ENCODE measurements around the gene CRACR2A. TPM values are rescaled to one million over a fixed set of nuclear protein-coding genes. Genes with fewer than 3 reads are reported as not detected.

Gene CRACR2A
- total RNA-seq, 1 experiment from 2014 or later: 0.27 TPM

DNA sequence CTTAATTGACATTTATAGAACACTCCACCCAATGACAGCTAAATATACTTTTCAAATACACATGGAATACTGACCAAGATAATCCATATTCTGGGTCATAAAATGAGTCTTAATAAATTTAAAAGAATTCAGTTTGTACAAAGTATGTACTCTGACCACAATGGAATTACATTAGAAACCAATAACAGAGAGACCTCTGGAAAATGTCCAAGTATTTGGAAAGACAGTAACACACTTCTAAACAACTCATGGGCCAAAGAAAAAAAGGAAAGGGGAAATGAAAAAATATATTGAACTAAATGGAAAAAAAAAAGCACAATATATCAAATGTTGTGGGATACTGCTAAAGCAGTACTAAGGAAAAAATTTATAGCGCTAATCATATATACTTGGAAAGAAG, 52.0 kb downstream of the CRACR2A start:
- in situ Hi-C loops (cut with HindIII; ENCODE audit: low pct_unique_long_range_greater_than_20kb, low sequenced_read_pairs): no loop called here

DNA sequence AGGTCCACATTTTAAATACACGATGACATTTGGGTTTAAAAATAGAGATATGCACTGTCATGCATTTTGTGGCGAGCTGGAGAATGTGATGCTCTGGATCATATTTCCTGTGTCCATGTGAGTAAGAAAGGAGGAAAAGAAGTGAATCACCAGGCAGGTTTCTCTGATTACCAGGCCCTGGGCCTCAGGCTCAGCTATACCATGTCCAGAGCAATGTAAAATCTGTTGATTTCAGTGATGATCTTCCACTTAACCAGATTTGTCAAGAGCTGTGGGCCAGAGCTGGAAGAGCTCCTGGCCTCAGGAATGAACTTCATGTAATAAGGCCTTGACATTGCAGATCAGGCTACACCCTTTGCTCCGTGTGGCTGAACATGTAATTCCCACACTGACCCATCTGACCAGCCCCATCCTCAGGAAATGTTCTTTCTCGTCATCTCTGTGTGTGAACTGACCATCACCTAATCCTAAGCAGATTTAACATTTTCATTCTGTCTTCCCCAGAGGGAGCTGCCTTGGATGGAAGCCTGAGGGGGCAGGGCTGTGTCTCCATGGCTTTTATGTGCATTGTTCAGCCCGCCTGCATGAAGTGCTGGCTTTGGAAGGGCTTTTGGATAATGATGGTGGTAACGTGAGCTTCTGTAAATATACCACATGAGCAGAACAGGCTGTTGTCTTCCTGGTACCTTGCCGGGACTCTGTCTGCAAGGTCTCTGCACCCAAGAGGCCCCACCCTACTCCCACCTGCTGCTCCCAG, 54.5 kb downstream of the CRACR2A start:
- peak; percentile 25 for DNase-seq (ENCODE audit: low read depth)
- in situ Hi-C loops (cut with HindIII; ENCODE audit: low pct_unique_long_range_greater_than_20kb, low sequenced_read_pairs): no loop called here

More for the DNA sequence above, 52.0 kb downstream of the CRACR2A start:
- no peak for DNase-seq (ENCODE audit: low read depth)

DNA sequence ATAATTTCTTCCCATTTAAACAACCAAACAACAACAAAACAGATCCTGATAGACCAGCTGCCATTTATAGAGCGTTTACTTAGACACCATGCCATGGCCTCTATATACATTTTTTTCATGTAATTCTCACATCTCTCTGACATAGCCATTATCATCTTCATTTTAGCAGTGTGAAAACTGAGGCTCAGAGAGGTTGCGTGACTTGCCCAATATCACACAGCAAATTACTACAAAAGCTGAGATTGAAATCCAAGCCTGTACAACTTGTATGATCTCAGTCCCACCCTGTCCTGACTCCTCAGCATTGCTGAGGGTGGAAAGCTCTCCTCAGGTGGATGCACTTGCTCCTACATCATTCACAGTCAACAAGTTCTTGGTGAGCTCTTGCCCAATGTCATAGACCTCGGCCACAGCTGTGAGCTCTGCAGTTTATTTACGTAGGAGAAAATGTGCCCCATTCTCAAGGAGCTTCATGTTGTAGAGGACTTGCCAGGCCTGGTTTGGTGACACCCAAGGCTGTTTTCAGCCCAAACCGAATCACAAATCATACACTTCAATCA, 55.5 kb downstream of the CRACR2A start:
- in situ Hi-C loops (cut with HindIII; ENCODE audit: low pct_unique_long_range_greater_than_20kb, low sequenced_read_pairs): no loop called here
- no peak for DNase-seq (ENCODE audit: low read depth)

- DNase-seq (ENCODE audit: low read depth): no peak
- in situ Hi-C loops (cut with HindIII; ENCODE audit: low pct_unique_long_range_greater_than_20kb, low sequenced_read_pairs): no loop called here
These were observed 58.2 kb downstream of the CRACR2A start for GRCh38 chr12:3694673-3695072.

DNA sequence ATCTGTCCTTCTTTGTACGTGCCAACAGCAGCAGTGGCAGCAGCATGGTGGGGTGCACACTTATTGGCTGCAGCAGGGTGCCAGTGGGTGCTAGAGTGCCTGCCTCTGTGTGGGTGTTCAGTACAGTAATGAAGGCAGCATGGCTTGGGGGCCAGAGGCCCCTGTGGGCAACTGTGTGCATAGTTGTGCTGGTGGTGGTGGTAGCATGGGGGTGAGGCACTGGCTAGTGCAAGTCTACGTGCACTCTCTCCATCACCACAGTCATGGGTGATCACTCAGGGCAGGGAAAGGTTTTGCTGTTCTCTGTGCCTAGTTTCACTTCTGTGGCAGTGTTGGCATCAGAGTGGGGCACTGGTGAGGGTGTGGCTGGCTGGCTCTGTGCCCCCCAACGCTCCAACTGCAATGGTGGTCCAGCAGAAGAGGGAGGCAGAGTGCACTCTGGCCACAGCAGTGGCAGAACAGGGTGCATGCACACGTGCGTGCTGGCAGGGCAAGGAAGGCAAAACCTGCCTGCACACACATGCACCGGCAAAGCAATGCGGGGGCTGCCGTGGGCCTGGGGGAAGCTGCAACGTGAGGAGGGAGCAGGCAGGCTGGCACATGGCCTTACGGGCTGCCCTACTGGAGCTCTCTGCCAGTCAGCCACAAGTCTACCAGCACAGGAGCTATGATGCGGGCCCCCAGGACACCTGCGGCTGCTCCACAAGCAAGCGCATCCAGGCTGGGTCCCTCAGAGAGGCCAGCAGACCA, 60.1 kb downstream of the CRACR2A start:
- DNase-seq (ENCODE audit: low read depth): no peak
- in situ Hi-C loops (cut with HindIII; ENCODE audit: low pct_unique_long_range_greater_than_20kb, low sequenced_read_pairs): no loop called here

DNA sequence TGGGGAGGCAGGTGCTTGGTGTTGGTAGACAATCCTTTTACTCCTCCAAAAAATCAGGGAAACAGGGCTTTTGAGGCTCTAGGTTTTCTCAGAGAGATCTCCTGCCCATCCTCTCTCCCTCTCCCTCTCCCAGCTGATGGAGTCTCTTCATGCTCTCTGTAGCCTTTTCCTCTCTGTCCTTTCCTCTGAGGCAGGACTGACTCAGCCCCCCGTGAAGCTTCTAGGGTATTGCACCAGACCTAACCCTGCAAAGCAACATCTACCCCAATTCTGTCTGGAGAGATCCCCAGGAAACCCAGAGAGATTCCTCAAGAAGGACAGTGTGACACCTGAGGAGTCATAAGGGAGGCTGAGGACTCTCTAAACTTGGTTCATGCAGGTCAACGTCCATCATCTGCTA, 66.4 kb downstream of the CRACR2A start:
- DNase-seq (ENCODE audit: low read depth): no peak
- in situ Hi-C loops (cut with HindIII; ENCODE audit: low pct_unique_long_range_greater_than_20kb, low sequenced_read_pairs): no loop called here

- no peak for DNase-seq (ENCODE audit: low read depth)
- in situ Hi-C loops (cut with HindIII; ENCODE audit: low pct_unique_long_range_greater_than_20kb, low sequenced_read_pairs): no loop called here
These were observed 67.1 kb downstream of the CRACR2A start for GRCh38 chr12:3685830-3686229.

DNA sequence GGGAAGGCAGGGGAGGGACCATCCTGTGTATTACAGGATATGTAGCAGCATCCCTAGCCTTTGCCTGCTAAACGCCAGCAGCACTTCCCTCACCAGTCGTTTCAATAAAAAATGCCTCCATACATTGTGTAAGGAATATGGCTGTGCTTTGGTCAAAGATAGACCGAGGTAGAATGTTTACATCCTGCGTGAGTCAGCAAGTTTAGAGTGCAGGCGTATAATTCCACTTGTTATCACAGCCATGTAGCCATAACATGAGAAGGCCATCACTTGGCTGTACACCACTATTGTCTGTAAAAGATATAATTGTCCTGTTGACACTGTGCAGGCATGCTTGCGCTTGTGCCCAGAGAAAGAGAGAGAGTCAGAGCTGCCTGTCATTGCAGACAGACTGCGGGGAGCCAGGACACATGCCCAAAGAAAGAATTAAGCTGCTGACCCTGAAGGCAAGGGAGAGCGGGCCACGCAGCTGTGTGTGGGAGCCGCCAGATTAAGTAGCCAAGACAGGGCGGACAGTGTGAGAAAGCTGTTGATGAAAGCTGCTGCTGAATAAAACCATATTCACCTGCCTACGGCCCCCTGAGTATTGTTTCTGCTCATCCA, 68.4 kb downstream of the CRACR2A start:
- in situ Hi-C loops (cut with HindIII; ENCODE audit: low pct_unique_long_range_greater_than_20kb, low sequenced_read_pairs): no loop called here
- DNase-seq (ENCODE audit: low read depth): no peak

- DNase-seq (ENCODE audit: low read depth): no peak
- in situ Hi-C loops (cut with HindIII; ENCODE audit: low pct_unique_long_range_greater_than_20kb, low sequenced_read_pairs): no loop called here
These were observed 69.2 kb downstream of the CRACR2A start for GRCh38 chr12:3683670-3684069.

DNA sequence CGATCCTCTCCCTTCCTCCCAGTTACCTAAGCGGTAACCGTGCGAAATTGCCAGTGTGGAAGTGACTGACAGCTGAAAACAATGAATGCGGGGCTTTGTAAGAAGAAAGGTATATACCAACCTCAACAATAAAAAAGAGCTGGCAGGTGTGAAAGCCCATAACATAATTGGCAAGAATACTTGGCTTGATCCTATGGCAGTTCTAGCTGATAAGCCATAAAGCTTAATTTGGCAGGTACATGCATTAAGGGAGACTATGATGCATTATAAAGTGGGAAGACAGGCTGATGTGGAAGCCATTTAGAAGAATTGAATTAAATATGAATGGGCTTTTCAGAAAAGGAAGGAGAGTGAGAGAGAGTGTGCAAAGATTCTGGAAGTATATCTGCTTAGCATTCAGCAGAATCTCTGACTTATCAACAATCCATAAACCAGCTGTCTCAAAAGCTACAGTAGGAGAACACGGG, 71.3 kb downstream of the CRACR2A start:
- no peak for DNase-seq (ENCODE audit: low read depth)
- in situ Hi-C loops (cut with HindIII; ENCODE audit: low pct_unique_long_range_greater_than_20kb, low sequenced_read_pairs): no loop called here

GRCh38 chr12:3680919-3681594, 71.9 kb downstream of the CRACR2A start:
- no peak for DNase-seq (ENCODE audit: low read depth)
- in situ Hi-C loops (cut with HindIII; ENCODE audit: low pct_unique_long_range_greater_than_20kb, low sequenced_read_pairs): no loop called here

GRCh38 chr12:3679831-3680230, 73.1 kb downstream of the CRACR2A start:
- in situ Hi-C loops (cut with HindIII; ENCODE audit: low pct_unique_long_range_greater_than_20kb, low sequenced_read_pairs): no loop called here
- no peak for DNase-seq (ENCODE audit: low read depth)

- no peak for DNase-seq (ENCODE audit: low read depth)
- in situ Hi-C loops (cut with HindIII; ENCODE audit: low pct_unique_long_range_greater_than_20kb, low sequenced_read_pairs): no loop called here
These were observed 75.3 kb downstream of the CRACR2A start for GRCh38 chr12:3677609-3678008.

DNA sequence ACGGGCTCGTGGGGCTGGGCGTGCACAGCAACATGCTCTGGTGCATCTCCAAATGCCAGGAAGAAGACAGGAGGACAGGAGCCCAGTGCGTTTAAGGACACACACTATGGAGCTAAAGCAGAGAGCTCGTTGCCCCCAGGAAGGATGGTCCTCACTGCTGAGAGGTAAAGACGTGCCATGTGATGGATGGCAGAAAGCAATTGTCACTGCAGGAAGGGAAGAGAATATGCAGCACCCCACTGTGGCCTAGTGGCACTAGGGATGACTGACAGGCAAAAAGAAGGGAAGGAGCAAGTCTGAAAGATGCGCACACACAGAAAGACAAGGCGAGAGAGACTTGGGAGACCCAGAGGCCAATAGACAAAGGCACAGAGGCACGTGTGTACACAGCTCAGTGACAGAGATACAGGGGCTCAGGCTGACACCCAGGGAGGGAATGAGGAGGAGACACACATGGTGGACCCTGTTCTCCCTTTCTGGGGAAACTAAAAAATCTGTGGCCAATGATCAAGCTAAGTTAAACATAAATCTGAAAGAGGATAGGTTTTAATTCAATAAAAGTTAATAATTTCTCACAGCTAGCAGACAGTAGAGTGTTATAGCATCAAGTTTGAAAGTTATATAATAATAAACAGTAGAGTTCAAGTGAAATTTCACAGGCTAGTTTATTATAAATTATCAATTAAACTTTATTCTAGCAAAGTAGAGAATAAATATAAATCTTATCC, 78.8 kb downstream of the CRACR2A start:
- no peak for DNase-seq (ENCODE audit: low read depth)

DNA sequence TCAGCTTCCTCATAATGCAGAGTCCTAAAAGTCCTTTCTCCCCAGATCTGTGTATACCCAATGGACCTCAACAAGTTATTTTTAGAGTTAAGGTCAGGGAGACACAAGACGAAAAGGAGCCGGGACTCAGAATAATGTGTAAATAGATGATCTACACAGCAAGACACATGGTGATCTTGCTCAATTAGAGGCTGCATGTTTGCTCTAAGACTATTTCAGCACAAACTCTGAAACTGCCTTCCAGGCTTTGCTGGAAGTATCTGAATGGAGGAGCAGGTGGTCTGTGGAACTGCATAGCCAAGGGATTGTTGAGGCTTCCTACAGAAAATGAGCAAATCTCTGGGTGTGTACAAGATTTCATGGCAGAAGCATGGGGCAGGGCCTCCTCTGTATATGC, 80.8 kb downstream of the CRACR2A start:
- DNase-seq (ENCODE audit: low read depth): no peak
- in situ Hi-C loops (cut with HindIII; ENCODE audit: low pct_unique_long_range_greater_than_20kb, low sequenced_read_pairs): no loop called here

More for the DNA sequence above, 78.8 kb downstream of the CRACR2A start:
- in situ Hi-C loops (cut with HindIII; ENCODE audit: low pct_unique_long_range_greater_than_20kb, low sequenced_read_pairs): no loop called here

DNA sequence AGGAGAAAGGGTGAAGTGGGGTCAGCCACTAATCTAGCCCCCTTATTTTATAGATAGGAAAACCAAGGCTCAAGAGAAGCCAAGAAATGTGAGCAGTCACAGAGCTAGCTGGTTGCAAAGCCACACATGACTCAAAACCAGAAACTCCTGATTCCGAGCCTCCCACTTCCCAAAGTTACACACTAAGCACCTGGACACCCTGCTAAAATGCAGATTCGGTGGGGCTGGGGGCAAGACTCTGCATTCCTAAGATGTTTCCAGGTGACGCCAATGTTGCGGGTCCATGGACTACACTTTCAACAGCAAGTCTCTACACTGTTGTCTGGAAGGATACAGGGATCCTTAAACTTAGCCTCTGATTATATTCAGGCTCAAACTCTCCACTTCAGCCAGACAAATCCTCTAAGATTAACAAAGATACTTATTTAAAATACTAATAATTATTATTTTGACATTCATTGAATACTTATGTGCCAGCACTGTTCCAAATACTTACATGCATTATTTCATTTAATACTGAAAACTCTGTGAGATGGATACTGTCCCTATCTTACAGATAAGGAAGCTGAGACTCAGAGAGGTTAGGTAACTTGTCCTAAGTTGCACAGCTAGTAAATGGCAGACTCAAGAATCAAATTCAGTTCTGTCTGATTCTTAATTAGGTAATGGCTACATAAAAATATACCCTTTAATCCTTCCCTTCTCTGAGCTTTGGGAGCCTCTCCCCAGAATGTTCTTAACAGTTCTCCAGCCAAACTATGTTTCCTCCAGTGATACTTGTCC, 81.4 kb downstream of the CRACR2A start:
- DNase-seq (ENCODE audit: low read depth): no peak
- in situ Hi-C loops (cut with HindIII; ENCODE audit: low pct_unique_long_range_greater_than_20kb, low sequenced_read_pairs): no loop called here

DNA sequence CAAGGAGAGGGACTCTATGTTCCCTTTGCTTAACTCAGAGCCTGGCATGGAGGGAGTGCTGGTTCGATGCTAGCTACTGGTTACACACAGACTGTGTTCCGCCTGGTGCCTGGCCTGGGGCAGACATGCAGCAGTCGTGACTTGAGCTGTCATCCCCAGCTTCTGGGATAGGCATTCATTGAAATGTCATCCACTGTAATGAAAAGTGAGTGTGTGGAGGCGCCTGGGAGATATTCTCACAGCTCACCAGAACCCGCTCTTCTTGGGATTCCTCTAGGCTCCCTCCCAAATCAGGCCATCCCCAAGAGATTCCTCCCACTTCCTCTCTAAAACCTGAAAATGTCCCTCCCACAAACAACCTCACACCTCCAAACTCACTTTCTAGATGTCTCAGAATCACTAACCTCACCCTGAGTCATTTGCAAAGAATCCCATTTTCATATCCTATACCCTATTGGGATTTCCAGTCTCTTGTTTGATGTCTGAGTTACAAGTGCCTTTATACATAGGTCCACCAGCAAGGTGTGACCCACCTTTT, 82.8 kb downstream of the CRACR2A start:
- DNase-seq (ENCODE audit: low read depth): peak; percentile 41
- in situ Hi-C loops (cut with HindIII; ENCODE audit: low pct_unique_long_range_greater_than_20kb, low sequenced_read_pairs): no loop called here
